HepG2 (cell line): Measurements from ENCODE around the gene PCSK6. TPM values are rescaled to one million over a fixed set of nuclear protein-coding genes. Genes with fewer than 3 reads are reported as not detected.

Experiments used
- BRCA1 ChIP-seq: sonication (generic); formaldehyde crosslinking; IDR thresholded peaks from 2 replicates; pipeline ENCODE4 v1.4.0; 2020; ENCODE audit warnings: missing genetic modification reagents
- BRD4 ChIP-seq: sonication (generic); formaldehyde crosslinking; IDR thresholded peaks from 2 replicates; pipeline ENCODE4 v1.4.0; 2020; ENCODE audit warnings: missing genetic modification reagents
- BRF2 ChIP-seq: sonication (generic); formaldehyde crosslinking; IDR thresholded peaks from 2 replicates; pipeline ENCODE4 v1.8.1; 2022; ENCODE audit warnings: mild to moderate bottlenecking, missing genetic modification reagents
- ETV5 ChIP-seq: IDR thresholded peaks from 2 replicates; pipeline ENCODE4 v1.6.1; 2018; ENCODE audit warnings: missing biosample characterization, missing genetic modification reagents, inconsistent platforms, borderline replicate concordance
- FOXC1 ChIP-seq: sonication (generic); formaldehyde crosslinking; IDR thresholded peaks from 2 replicates; pipeline ENCODE4 v1.8.0; 2022; ENCODE audit warnings: mild to moderate bottlenecking, missing genetic modification reagents, borderline replicate concordance
- FOXP1 ChIP-seq, 2 experiments: fragments of 450-650 bp in 1 of 2; IDR thresholded peaks; 2 replicates each; pipeline ENCODE4 v1.6.1; 2017 to 2018; ENCODE audit warnings: antibody characterized with exemption in 1 of 2
- HMGXB3 ChIP-seq: sonication (generic); formaldehyde crosslinking; IDR thresholded peaks from 2 replicates; pipeline ENCODE4 v1.4.0; 2020; ENCODE audit warnings: missing genetic modification reagents, borderline replicate concordance
- KDM6A ChIP-seq: IDR thresholded peaks from 2 replicates; pipeline ENCODE4 v1.6.1; 2016; ENCODE audit warnings: low read depth
- MED1 ChIP-seq: sonication (generic); formaldehyde crosslinking; IDR thresholded peaks from 2 replicates; pipeline ENCODE4 v1.4.0; 2020; ENCODE audit warnings: missing genetic modification reagents
- POLR2A ChIP-seq, 2 experiments: IDR thresholded peaks; 2 replicates each; pipeline ENCODE4 v1.6.1; 2011; ENCODE audit warnings: low read depth in 2 of 2, low read length in 2 of 2, mild to moderate bottlenecking in 1 of 2, moderate library complexity in 1 of 2; ENCODE audit not compliant: insufficient read depth in 1 of 2
- TFE3 ChIP-seq: IDR thresholded peaks from 2 replicates; pipeline ENCODE4 v1.6.1; 2016
- TSC22D2 ChIP-seq: sonication (generic); formaldehyde crosslinking; IDR thresholded peaks from 2 replicates; pipeline ENCODE4 v1.5.1; 2020; ENCODE audit warnings: missing genetic modification reagents, mild to moderate bottlenecking, borderline replicate concordance
- YEATS4 ChIP-seq: sonication (generic); formaldehyde crosslinking; IDR thresholded peaks from 2 replicates; pipeline ENCODE4 v1.4.0; 2020; ENCODE audit warnings: missing genetic modification reagents, borderline replicate concordance
- ZBTB34 ChIP-seq: sonication (generic); formaldehyde crosslinking; IDR thresholded peaks from 2 replicates; pipeline ENCODE4 v1.8.0; 2022; ENCODE audit warnings: mild to moderate bottlenecking, missing genetic modification reagents
- ZNF547 ChIP-seq: sonication (generic); formaldehyde crosslinking; IDR thresholded peaks from 2 replicates; pipeline ENCODE4 v1.5.1; 2020; ENCODE audit warnings: mild to moderate bottlenecking, missing genetic modification reagents
- ZNF574 ChIP-seq: sonication (generic); formaldehyde crosslinking; IDR thresholded peaks from 2 replicates; pipeline ENCODE4 v1.4.0; 2020; ENCODE audit warnings: missing genetic modification reagents
- ZNF7 ChIP-seq: IDR thresholded peaks from 2 replicates; pipeline ENCODE4 v1.6.1; 2016; ENCODE audit warnings: missing biosample characterization, missing genetic modification reagents
- polyA plus RNA-seq, 8 experiments: library from polyadenylated mRNA; depleted of rRNA in 3 of 8; stranded (reverse) in 7 of 8; unstranded in 1 of 8; fragments of >200 nt; fragmentation: Illumina TruSeq in 4 of 8; extraction: Trizol in 4 of 8; gene quantifications; 2 replicates each; pipeline versions ENCODE4 v1.2.1 to v1.2.3, GENCODE V29; 2011 to 2016; ENCODE audit warnings: low read depth in 4 of 8, missing spikeins in 1 of 8, mixed read lengths in 1 of 8; ENCODE audit not compliant: insufficient read depth in 1 of 8
- total RNA-seq, 5 experiments: library from RNA; depleted of rRNA; stranded (reverse); fragments of >200 nt; fragmentation: Illumina TruSeq; extraction: Trizol; gene quantifications; 2 replicates each; pipeline ENCODE4 v1.2.3, GENCODE V29; 2016; ENCODE audit warnings: low read depth in 1 of 5

Gene PCSK6
- total and polyA plus RNA-seq, 2 of the 13 experiments (the other 11 are each of a cell fraction or from before 2014, with no cell fraction given) = 56.5 to 155 TPM

- TF ChIP-seq ZNF547 (CRISPR knock-in tag) = 0 out of 2 replicates have a peak, but pooled peaks have one; percentile 2
- no peak for TF ChIP-seq FOXP1 (IDR thresholded peaks at IDR 0.05)
- peak; percentile 90 for TF ChIP-seq FOXP1 (CRISPR knock-in tag; IDR thresholded peaks at IDR 0.05)
- TF ChIP-seq POLR2A (IDR thresholded peaks at IDR 0.05; ENCODE audit: insufficient read depth in 1 of 2, low read depth in 2 of 2, low read length in 2 of 2) = peak; percentile 32 to 46; a peak in 2 of 4 replicates
- peak; percentile 66; the same call in 1 of the 2 replicates for TF ChIP-seq FOXC1 (CRISPR knock-in tag)
- peak; percentile 21; the same call in 1 of the 2 replicates for TF ChIP-seq BRF2 (CRISPR knock-in tag)
- peak; percentile 74 for TF ChIP-seq ZNF574 (CRISPR knock-in tag)
- TF ChIP-seq MED1 (CRISPR knock-in tag) = peak; percentile 97
- 0 out of 2 replicates have a peak, but pooled peaks have one; percentile 26 for TF ChIP-seq ZBTB34 (CRISPR knock-in tag)
- peak; percentile 51; the same call in 1 of the 2 replicates for TF ChIP-seq BRD4 (CRISPR knock-in tag)
- peak; percentile 71 for TF ChIP-seq TFE3 (CRISPR knock-in tag)
- peak; percentile 75 for TF ChIP-seq ETV5 (CRISPR knock-in tag)
- TF ChIP-seq BRCA1 (CRISPR knock-in tag) = no peak
- TF ChIP-seq TSC22D2 (CRISPR knock-in tag) = no peak
- TF ChIP-seq KDM6A = peak; percentile 62; the same call in 1 of the 2 replicates
- TF ChIP-seq HMGXB3 = 0 out of 2 replicates have a peak, but pooled peaks have one; percentile 51
- TF ChIP-seq YEATS4 (CRISPR knock-in tag) = peak; percentile 56; the same call in 1 of the 2 replicates
- no peak for TF ChIP-seq ZNF7 (CRISPR knock-in tag)
Observed at GRCh38 chr15:101445562-101446517, 43.7 kb downstream of the PCSK6 start (continued).
